AG04449 (cell line): ENCODE results near the gene SLC4A9.

Experiments used
- CTCF ChIA-PET: fragments of 350-600 bp; formaldehyde crosslinking; extraction: SDS; loops from one replicate; lab custom pipeline; 2021; ENCODE audit warnings: antibody characterized with exemption; lab: Yijun Ruan, JAX
- POLR2A ChIA-PET: fragments of 400-600, 350-600 bp; formaldehyde crosslinking; extraction: SDS; loops from one replicate; lab custom pipeline; 2020; ENCODE audit warnings: antibody characterized with exemption, inconsistent platforms; lab: Yijun Ruan, JAX
- DNase-seq: peaks from one replicate; pipeline ENCODE4 v3.0.0-alpha.2; 2010; ENCODE audit warnings: low read depth, low spot score
- H3K4me3 ChIP-seq: 2 replicates; pipeline ENCODE4 v1.5.1; 2011; ENCODE audit warnings: low read depth, mild to moderate bottlenecking, control low read depth, low read length
- TF ChIP-seq, protein P1 (sequence below): IDR thresholded peaks from one replicate; pipeline ENCODE4 v1.5.1; 2011; ENCODE audit warnings: mild to moderate bottlenecking, moderate library complexity, low read length, control low read depth, inconsistent platforms; ENCODE audit not compliant: insufficient read depth; ENCODE audit errors: missing control alignments

The SLC4A9 gene

DNA sequence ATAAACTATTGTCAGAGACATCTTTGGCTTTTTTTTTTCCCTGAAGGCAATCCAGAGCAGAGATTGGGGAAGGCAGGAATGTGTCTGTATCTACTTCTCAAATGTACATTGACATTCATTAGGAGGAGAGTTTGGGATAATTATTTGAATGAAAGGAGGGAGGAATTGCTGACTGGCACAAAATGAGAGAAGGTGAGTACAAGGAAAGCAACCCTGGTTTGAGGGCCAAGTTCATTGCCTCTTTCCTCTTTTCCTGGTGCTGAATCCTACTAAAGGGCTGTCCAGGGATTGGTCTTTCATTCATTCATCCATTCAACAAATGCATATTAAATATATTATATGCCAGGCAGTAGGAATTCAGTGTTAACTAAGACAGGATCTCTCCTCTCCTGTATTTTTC is 22.9 kb downstream of the SLC4A9 start:
- no peak overlapping the region for H3K4me3 ChIP-seq
- no peak for DNase-seq
- POLR2A ChIA-PET: no interaction called here
- TF ChIP-seq, protein P1, sequence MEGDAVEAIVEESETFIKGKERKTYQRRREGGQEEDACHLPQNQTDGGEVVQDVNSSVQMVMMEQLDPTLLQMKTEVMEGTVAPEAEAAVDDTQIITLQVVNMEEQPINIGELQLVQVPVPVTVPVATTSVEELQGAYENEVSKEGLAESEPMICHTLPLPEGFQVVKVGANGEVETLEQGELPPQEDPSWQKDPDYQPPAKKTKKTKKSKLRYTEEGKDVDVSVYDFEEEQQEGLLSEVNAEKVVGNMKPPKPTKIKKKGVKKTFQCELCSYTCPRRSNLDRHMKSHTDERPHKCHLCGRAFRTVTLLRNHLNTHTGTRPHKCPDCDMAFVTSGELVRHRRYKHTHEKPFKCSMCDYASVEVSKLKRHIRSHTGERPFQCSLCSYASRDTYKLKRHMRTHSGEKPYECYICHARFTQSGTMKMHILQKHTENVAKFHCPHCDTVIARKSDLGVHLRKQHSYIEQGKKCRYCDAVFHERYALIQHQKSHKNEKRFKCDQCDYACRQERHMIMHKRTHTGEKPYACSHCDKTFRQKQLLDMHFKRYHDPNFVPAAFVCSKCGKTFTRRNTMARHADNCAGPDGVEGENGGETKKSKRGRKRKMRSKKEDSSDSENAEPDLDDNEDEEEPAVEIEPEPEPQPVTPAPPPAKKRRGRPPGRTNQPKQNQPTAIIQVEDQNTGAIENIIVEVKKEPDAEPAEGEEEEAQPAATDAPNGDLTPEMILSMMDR: no peak
- CTCF ChIA-PET: interaction anchor here (2.2 to 2.6 kb wide), 2 partner anchors 10 to 19 kb away, joined by 8 to 22 read pairs; no protein-coding TSS in a partner anchor

DNA sequence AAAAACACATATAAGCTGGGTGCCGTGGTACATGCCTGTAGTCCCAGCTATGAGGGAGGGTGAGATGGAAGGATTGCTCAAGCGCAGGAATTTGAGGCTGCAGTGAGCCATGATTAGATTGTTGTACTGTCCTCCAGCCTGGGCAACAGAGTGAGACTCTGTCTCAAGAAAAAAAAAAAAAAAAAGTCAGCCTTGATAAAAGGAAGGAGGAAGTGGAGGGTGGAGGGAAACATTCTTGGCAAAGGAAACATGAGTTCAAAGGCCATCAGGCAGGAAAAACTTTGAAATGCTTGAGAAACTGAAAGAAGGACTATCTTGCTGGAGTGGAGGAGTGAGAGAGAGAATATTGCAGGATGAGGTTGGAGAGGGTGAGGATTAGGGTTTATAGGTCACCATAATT is 23.3 kb downstream of the SLC4A9 start:
- no peak for DNase-seq
- TF ChIP-seq, protein P1: no peak
- POLR2A ChIA-PET: no interaction called here
- H3K4me3 ChIP-seq: no peak overlapping the region
- CTCF ChIA-PET: interaction anchor here (1.5 to 2.2 kb wide), 2 partner anchors 20 to 32 kb away, joined by 3 to 8 read pairs; no protein-coding TSS in a partner anchor

DNA sequence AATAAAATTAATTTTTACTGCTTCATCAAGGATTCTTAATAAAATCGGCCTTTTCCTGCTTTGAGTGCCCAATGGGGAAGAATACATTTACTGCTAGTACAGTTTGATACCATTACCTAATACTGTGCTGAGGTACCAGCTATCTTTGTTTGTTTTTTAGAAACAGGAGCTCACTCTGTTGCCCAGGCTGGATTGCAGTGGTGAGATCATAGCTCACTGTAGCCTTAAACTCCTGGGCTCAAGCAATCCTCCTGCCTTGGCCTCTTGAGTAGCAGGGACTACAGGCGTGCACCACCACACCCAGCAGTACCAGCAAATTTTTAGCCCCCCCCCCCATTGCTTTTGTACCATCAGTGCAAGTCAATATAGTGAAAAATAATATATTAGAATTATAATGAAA is 28.1 kb downstream of the SLC4A9 start:
- DNase-seq: no peak
- CTCF ChIA-PET: interaction anchor here (0.9 to 3.8 kb wide), 4 partner anchors 10 to 147 kb away, joined by 4 to 23 read pairs (median 4); no protein-coding TSS in a partner anchor
- POLR2A ChIA-PET: no interaction called here
- TF ChIP-seq, protein P1: no peak
- H3K4me3 ChIP-seq: no peak overlapping the region

DNA sequence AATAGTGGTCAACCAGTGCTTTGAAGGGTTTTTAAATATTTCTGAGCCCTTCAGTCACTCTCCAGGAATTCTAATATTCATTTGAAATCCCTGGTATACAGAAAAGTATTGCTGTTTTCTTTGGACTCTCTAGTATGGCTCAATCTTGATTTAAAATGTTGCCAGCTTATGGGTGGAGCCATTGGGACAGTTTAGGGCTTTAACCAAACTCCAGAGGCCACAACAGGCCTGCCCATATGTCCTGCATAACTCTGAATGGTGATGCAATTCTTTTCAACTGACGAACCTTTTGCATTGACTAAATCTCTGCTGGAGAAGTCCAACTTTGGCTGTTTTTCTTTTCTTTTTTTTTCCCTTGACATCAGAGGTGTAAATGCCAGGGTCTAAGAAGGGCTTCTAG is 31.3 kb downstream of the SLC4A9 start:
- TF ChIP-seq, protein P1: no peak
- DNase-seq: no peak
- ChIA-PET POLR2A (no interaction called here), CTCF (interaction anchor here (1.0 to 3.7 kb wide), 2 partner anchors 18 to 32 kb away, joined by 3 to 20 read pairs; no protein-coding TSS in a partner anchor)
- H3K4me3 ChIP-seq: no peak overlapping the region

DNA sequence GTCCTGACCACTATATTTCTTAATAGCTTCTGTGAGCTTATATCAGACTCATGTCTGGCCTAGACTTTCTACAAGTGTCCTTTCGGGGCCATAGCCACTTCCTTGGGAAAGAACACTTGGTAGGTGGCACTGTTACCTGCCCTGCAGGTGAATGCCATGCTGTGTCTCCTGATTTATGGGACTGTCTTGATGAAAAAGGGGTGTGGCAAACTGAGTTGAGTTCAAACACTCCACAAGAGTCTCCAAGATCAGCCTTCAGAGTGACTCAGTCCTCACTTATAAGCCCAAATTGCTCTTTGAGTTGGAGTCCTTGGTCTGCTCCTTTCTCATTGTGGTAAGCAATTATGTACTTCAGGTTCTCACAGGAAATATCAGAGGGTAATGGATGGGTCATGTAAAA is 31.7 kb downstream of the SLC4A9 start:
- CTCF ChIA-PET: interaction anchor here (1.0 to 3.7 kb wide), 3 partner anchors 19 to 147 kb away, joined by 3 to 20 read pairs (median 5); no protein-coding TSS in a partner anchor
- no peak overlapping the region for H3K4me3 ChIP-seq
- TF ChIP-seq, protein P1: no peak
- no peak for DNase-seq
- POLR2A ChIA-PET: no interaction called here

DNA sequence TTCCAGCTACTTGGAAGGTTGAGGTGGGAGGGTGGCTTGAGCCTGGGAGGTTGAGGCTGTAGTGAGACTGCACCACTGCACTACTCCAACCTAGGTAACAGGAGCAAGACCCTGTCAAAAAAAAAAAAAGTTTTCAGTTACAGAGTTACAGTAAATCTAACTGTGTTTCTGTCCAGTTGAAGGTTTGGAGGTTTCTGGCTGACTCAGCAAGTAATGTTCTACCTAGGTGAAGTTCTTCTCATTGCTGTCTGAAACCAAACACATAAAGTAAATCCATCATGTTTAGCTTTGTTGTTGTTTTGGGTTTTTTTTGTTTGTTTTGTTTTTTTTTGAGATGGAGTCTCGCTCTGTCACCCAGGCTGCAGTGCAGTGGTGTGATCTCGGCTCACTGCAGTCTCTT is 33.7 kb downstream of the SLC4A9 start:
- CTCF ChIA-PET: interaction anchor here (1.2 to 3.7 kb wide), 5 partner anchors 15 to 33 kb away, joined by 3 to 20 read pairs (median 6); partner anchors contain the start of gene SLC4A9
- POLR2A ChIA-PET: no interaction called here
- H3K4me3 ChIP-seq: no peak overlapping the region
- no peak for DNase-seq
- TF ChIP-seq, protein P1: no peak
